Ovary (tissue), 9 donors: ENCODE results near the gene GNA14. TPM values are rescaled to one million over a fixed set of nuclear protein-coding genes. Genes with fewer than 3 reads are reported as not detected.
"Not testable (repeated sequence)": the region's sequence is repeated elsewhere in the genome, so short reads cannot be mapped to it uniquely, and the experiment has no call there.

ENCODE experiments used
- DNase-seq, 5 donors: peaks; one replicate each; pipeline ENCODE4 v3.0.0-alpha.2; 2019 to 2020
- H3K27ac ChIP-seq, 2 donors: fragments of 200-600 bp; one replicate each; pipeline versions ENCODE4 v1.5.1 to v1.8.0; 2019 to 2022
- H3K27me3 ChIP-seq: fragments of 200-600 bp; one replicate; pipeline ENCODE4 v1.8.0; 2022
- H3K36me3 ChIP-seq: fragments of 200-600 bp; sonication (generic); one replicate; pipeline ENCODE4 v1.5.1; 2019
- H3K4me1 ChIP-seq: one replicate; pipeline ENCODE4 v1.8.1; 2013; ENCODE audit warnings: mild to moderate bottlenecking, moderate library complexity; ENCODE audit not compliant: insufficient read depth
- H3K4me3 ChIP-seq: fragments of 200-600 bp; sonication (generic); one replicate; pipeline ENCODE4 v1.5.1; 2017
- H3K9me3 ChIP-seq, 2 donors: fragments of 200-600 bp in 1 of 2; sonication (generic) in 1 of 2; one replicate each; pipeline versions ENCODE4 v1.5.1 to v1.8.1; 2013 to 2019; ENCODE audit warnings: mild to moderate bottlenecking in 1 of 2, moderate library complexity in 1 of 2
- EP300 ChIP-seq: sonication (generic); formaldehyde crosslinking; IDR thresholded peaks from one replicate; pipeline ENCODE4 v1.6.1; 2017; ENCODE audit warnings: antibody characterized with exemption
- POLR2A ChIP-seq: fragments of 450-650 bp; IDR thresholded peaks from one replicate; pipeline ENCODE4 v1.6.1; 2017; ENCODE audit warnings: antibody characterized with exemption, mild to moderate bottlenecking, moderate library complexity
- WGBS, 3 donors: extraction: QIAGEN DNeasy Blood & Tissue Kit in 1 of 3; methylation state at CpG; one replicate each; pipeline versions ENCODE4 v1.1.5 to v1.1.7; 2013 to 2017; 5-methylcytosine and 5-hydroxymethylcytosine counted together
- intact Hi-C, 4 donors: fragments of 100-400 bp; cut with DNase I; formaldehyde crosslinking; loops; one replicate each; pipeline versions ENCODE4 v1.11.0 to v1.15.1; 2022 to 2023
- polyA plus RNA-seq, 2 donors: library from polyadenylated mRNA; stranded (reverse); fragments of 200-250 nt in 1 of 2; fragments of 350-450 nt in 1 of 2; fragmentation: Illumina TruSeq in 1 of 2; extraction: RNeasy Lipid Tissue Mini Kit (QIAGEN cat#74804) in 1 of 2; gene quantifications; one replicate each; pipeline ENCODE4 v1.2.3, GENCODE V29; 2013 to 2014
- total RNA-seq, 7 donors: library from RNA; depleted of rRNA in 2 of 7; stranded (reverse); fragments of >200 nt in 2 of 7; fragmentation: NEBNext Ultra II Directional in 3 of 7; extraction: Animal tissue kit (Norgen Biotek cat#: 25700) in 3 of 7; gene quantifications; one replicate each; pipeline versions ENCODE4 v1.1.0 to v1.2.4, GENCODE V29; 2016 to 2023
- TF ChIP-seq, protein P1 (sequence below), 3 donors: fragments of 450-650 bp in 2 of 3; fragments of 200-600 bp in 1 of 3; IDR thresholded peaks; one replicate each; pipeline versions ENCODE4 v1.5.1 to v1.8.0; 2016 to 2022; ENCODE audit warnings: antibody characterized with exemption in 3 of 3, mild to moderate bottlenecking in 1 of 3
- donor health status: DM: no; HTN: no; CAD: no; lungs with moderate emphysema.
- donor health status: DM: no; HTN: no; CAD: no.
- donor health status: Bipolar disorder and iron deficiency.
- donor health status: DM: yes; HTN: yes; CAD: no.
- donor health status: DM: no; HTN: no; CAD: no.
- donor health status: DM: yes; HTN: yes; CAD: no.

GNA14 gene
- total and polyA plus RNA-seq, 9 donors, result 4.9 to 9.9 (median 7.6) TPM

GRCh38 chr9:77502568-77502967 is 145.6 kb downstream of the GNA14 start:
- Histone ChIP-seq H3K36me3 (no peaks in the 10 kb centered on the region), H3K4me3 (no peak overlapping the region), H3K27ac (no peak overlapping the region), H3K27me3 (no peaks in the 10 kb centered on the region), H3K4me1 (peaks cover 6% of the 10 kb centered on the region), H3K9me3 (no peaks in the 10 kb centered on the region)
- intact Hi-C loops, result no loop called here
- no peak for DNase-seq
- WGBS, 3 donors, result 73 to 82% (median 79%) methylated on average over 3 of the region's 3 CpGs
- TF ChIP-seq POLR2A (no peak), EP300 (no peak)
- TF ChIP-seq, protein P1, sequence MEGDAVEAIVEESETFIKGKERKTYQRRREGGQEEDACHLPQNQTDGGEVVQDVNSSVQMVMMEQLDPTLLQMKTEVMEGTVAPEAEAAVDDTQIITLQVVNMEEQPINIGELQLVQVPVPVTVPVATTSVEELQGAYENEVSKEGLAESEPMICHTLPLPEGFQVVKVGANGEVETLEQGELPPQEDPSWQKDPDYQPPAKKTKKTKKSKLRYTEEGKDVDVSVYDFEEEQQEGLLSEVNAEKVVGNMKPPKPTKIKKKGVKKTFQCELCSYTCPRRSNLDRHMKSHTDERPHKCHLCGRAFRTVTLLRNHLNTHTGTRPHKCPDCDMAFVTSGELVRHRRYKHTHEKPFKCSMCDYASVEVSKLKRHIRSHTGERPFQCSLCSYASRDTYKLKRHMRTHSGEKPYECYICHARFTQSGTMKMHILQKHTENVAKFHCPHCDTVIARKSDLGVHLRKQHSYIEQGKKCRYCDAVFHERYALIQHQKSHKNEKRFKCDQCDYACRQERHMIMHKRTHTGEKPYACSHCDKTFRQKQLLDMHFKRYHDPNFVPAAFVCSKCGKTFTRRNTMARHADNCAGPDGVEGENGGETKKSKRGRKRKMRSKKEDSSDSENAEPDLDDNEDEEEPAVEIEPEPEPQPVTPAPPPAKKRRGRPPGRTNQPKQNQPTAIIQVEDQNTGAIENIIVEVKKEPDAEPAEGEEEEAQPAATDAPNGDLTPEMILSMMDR (IDR thresholded peaks at IDR 0.05), result no peak

- DNase-seq, result no peak
- H3K9me3 ChIP-seq, result no peaks in the 10 kb centered on the region
- TF ChIP-seq EP300, result no peak
- H3K4me3 ChIP-seq, result no peak overlapping the region
- 13 to 17% (median 13%) methylated on average over 1 of the region's 1 CpG for WGBS, 3 donors
- H3K36me3 ChIP-seq, result no peaks in the 10 kb centered on the region
- peaks cover 5% of the 10 kb centered on the region for H3K4me1 ChIP-seq
- H3K27me3 ChIP-seq, result no peaks in the 10 kb centered on the region
- no peak overlapping the region for H3K27ac ChIP-seq
- intact Hi-C loops, result no loop called here
Measured at GRCh38 chr9:77498891-77499290, 149.2 kb downstream of the GNA14 start.

DNA sequence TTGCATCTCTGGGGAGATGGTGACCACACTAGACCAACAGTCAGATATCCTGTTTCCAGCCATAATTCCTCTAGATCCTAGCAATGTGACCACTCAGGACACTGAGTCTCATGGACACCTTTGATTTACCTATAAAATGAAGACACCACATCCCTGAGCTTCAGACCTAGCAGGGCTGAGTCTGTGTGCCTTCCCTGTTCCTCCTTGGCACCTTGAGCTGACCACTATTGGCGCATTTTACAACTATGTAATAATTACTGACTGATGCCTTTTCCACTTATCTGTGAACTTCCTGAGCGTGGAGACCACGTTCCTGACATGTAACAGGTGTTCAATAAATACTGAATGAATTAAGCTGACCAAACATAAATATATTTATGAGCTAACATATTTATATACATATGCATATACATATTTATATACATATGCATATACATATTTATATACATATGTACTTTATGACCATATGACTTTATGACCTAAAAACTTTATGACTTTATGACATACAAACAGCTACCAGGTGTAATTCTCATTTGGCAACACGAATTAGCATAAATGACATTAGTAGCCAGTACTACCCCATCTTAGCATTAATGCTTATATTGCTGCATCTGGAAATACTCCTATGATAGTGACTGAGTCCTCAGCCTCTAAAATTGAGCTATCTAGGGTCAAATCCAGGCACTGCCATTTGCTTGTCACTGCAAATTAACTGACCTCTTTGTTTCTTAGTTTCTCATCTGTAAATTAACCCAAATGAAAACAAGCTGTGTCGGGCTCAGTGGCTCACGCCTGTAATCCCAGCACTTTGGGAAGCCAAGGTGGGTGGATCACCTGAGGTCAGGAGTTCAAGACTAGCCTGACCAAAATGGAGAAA is 150.6 kb downstream of the GNA14 start:
- no peak for DNase-seq
- intact Hi-C loops, result no loop called here
- no peak overlapping the region for H3K27ac ChIP-seq
- TF ChIP-seq, protein P1 (IDR thresholded peaks at IDR 0.05), result no peak
- TF ChIP-seq EP300 (no peak), POLR2A (no peak)
- H3K9me3 ChIP-seq, result no peaks in the 10 kb centered on the region
- no peak overlapping the region for H3K4me3 ChIP-seq
- no peaks in the 10 kb centered on the region for H3K27me3 ChIP-seq
- 93 to 95% (median 94%) methylated on average over 6 of the region's 6 CpGs for WGBS, 3 donors
- H3K36me3 ChIP-seq, result no peaks in the 10 kb centered on the region
- peaks cover 5% of the 10 kb centered on the region for H3K4me1 ChIP-seq

DNA sequence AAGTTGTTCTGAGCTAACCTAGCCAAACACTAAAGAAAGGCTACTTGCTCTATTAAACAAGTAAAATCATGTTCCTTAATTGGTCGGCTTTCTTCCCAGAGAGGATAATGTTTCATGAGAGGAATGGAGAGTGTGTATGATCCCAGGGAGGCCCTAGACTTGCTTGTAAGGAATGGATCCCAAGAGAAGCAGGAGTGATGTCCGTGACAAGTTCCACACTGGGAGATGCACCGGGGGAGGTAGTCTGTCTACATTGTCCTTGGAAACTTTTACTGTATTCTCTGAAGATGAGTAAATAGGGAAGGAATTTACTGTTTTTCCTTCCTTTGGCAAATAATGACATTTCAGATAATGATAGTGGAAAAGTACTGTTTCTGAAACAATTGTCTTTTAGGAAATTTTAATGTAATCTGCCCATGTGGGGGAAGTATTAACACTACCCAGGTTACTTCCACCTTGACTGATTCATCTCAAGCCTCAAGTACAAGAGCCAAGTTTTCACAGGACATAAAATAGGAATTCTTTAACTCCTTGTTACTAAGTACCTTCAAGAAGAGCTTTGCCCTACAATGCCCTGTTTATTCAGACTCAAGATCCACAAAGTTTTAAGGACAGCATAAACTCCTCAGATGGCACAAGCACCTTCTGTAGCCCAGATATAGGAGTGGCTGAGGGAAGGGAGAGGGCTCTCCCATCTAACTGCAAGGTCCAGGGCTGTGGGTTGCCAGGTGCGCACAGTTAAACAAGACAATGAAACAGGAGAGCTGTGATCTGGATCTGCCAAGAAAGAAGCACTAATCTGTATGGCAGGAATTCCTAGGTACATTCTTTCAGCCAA is 152.1 kb downstream of the GNA14 start:
- Histone ChIP-seq H3K9me3 (no peaks in the 10 kb centered on the region), H3K27ac (peak overlapping the region in 1 of 2 donors; percentile 16), H3K4me3 (no peak overlapping the region), H3K36me3 (no peaks in the 10 kb centered on the region), H3K4me1 (peaks cover 5% of the 10 kb centered on the region), H3K27me3 (no peaks in the 10 kb centered on the region)
- peak in 2 of 5 donors; percentile 17 to 36 for DNase-seq
- intact Hi-C loops, result no loop called here
- 22 to 26% (median 24%) methylated on average over 4 of the region's 4 CpGs for WGBS, 3 donors
- TF ChIP-seq EP300 (no peak), POLR2A (no peak)
- TF ChIP-seq, protein P1 (IDR thresholded peaks at IDR 0.05), result no peak

DNA sequence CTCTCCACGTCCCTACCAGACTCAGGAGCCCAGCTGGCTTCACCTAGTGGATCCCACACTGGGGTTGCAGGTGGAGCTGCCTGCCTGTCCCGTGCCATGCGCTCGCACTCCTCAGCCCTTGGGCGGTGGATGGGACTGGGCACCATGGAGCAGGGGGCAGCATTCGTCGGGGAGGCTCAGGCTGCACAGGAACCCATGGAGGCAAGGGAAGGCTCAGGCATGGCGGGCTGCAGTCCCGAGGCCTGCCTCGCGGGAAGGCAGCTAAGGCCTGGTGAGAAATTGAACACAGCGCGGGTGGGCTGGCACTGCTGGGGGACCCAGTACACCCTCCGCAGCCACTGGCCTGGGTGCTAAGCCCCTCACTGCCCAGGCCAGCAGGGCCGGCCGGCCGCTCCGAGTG is 157.8 kb downstream of the GNA14 start:
- WGBS, 3 donors, result 96 to 99% (median 98%) methylated on average over 16 to 18 of the region's 18 CpGs
- H3K27ac ChIP-seq, H3K9me3 ChIP-seq, H3K27me3 ChIP-seq, H3K36me3 ChIP-seq, H3K4me1 ChIP-seq, H3K4me3 ChIP-seq, DNase-seq: not testable (repeated sequence)
- intact Hi-C loops, result loop anchor here in 1 of 4 donors (5.0 kb wide), 1 partner anchor 157 kb away; the partner anchor contains the start of gene GNA14

DNA sequence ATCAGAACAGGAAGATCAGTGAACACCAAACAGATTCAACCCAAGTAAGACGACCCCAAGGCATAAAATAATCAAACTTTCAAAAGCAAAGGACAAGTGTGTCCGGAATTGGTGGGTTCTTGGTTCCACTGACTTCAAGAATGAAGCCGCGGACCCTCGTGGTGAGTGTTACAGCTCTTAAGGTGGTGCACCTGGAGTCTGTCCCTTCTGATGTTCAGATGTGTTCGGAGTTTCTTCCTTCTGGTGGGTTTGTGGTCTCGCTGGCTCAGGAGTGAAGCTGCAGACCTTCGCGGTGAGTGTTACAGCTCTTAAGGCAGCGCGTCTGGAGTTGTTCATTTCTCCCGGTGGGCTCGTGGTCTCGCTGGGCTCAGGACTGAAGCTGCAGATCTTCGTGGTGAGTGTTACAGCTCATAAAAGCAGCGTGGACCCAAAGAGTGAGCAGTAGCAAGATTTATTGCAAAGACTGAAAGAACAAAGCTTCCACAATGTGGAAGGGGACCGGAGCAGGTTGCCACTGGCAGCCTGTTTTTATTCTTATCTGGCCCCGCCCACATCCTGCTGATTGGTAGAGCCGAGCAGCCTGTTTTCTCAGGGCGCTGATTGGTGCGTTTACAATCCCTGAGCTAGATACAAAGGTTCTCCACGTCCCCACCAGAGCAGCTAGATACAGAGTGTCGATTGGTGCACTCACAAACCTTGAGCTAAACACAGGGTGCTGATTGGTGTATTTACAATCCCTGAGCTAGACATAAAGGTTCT is 158.5 kb downstream of the GNA14 start:
- 92 to 95% (median 95%) methylated on average over 21 to 23 of the region's 23 CpGs for WGBS, 3 donors

More for the DNA sequence above, 158.5 kb downstream of the GNA14 start:
- H3K27me3 ChIP-seq, H3K4me1 ChIP-seq, H3K9me3 ChIP-seq, H3K4me3 ChIP-seq, H3K27ac ChIP-seq, DNase-seq, H3K36me3 ChIP-seq: not testable (repeated sequence)
- intact Hi-C loops, result loop anchor here in 1 of 4 donors (5.0 kb wide), 1 partner anchor 158 kb away; the partner anchor contains the start of gene GNA14
